Central memory CD8-positive, alpha-beta T cell (primary cell): ENCODE measurements around the gene AMIGO2.
"Not testable (repeated sequence)": the region's sequence is repeated elsewhere in the genome, so short reads cannot be mapped to it uniquely, and the experiment has no call there.

Experiments used
- ATAC-seq: fragments of 150-1000 bp; cut with Tn5 transposase; replicated peaks from 2 replicates; pipeline ENCODE4 v1.10.0; 2022; ENCODE audit warnings: mild to moderate bottlenecking, moderate FRiP score, moderate number of reproducible peaks; ENCODE audit not compliant: poor library complexity, severe bottlenecking; ENCODE audit errors: extremely low read depth
- DNase-seq, 2 donors: peaks; one replicate each; pipeline ENCODE4 v3.0.0; 2021; ENCODE audit warnings: low spot score in 2 of 2
- H3K27ac Mint-ChIP-seq: one replicate; pipeline ENCODE4 v1.8.0; 2022; ENCODE audit warnings: low read depth, mild to moderate bottlenecking, moderate library complexity, mixed read lengths
- H3K27me3 Mint-ChIP-seq: one replicate; pipeline ENCODE4 v1.8.0; 2022; ENCODE audit warnings: mixed read lengths
- H3K36me3 Mint-ChIP-seq: one replicate; pipeline ENCODE4 v1.8.0; 2022; ENCODE audit warnings: mild to moderate bottlenecking, moderate library complexity, mixed read lengths; ENCODE audit not compliant: insufficient read depth
- H3K4me1 Mint-ChIP-seq: one replicate; pipeline ENCODE4 v1.8.0; 2022; ENCODE audit warnings: mixed read lengths
- H3K4me3 Mint-ChIP-seq: one replicate; pipeline ENCODE4 v1.8.0; 2022; ENCODE audit warnings: mild to moderate bottlenecking, moderate library complexity, mixed read lengths
- H3K9me3 Mint-ChIP-seq: one replicate; pipeline ENCODE4 v1.8.0; 2022; ENCODE audit warnings: mixed read lengths

AMIGO2 gene

DNA sequence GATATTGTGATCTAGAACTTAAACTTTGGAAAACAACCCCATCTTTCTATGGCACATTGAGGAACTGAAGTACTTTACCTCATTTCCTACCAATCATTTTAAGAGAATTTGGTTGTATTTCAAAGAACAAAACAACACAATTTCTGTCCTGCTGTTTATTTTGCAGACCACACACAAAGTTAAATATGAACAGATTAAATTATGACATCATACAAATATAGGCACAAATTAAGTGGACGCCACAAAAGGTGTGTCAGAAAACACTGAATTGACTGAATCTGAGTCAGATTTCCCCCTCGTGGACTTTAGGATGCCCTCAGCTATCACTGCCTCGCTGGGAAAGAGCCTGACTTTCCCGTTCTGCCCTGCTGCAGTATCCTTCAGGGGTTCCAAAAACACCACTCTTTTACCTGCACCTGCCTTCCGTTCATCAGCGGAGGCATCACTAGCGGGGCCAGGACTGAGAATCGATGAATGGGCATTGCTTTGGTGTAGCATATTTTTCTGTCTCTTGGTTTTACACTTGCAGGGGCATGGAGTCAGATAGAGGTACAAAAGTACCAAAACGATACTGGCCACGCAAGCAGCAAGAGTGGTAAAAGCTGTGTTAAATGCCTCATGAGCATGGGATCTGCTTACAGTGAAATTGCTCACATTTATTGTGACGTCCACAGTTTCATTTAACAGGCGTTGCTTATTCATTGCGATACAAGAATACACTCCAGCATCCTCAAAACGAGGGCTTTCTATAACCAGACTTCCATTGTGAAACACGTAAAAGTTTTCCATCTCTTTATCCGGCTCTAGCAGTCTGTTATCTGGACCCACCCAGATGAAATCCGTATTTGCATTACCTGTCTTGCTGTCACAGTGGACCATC is 2.3 kb downstream of the AMIGO2 start:
- Mint-ChIP-seq H3K4me1 (peaks cover 53% of the 10 kb centered on the region), H3K27ac (no peak overlapping the region), H3K36me3 (peaks cover 14% of the 10 kb centered on the region), H3K9me3 (no peaks in the 10 kb centered on the region), H3K4me3 (peak overlapping the region; percentile 90), H3K27me3 (no peaks in the 10 kb centered on the region)
- no peak for ATAC-seq
- no peak for DNase-seq

DNA sequence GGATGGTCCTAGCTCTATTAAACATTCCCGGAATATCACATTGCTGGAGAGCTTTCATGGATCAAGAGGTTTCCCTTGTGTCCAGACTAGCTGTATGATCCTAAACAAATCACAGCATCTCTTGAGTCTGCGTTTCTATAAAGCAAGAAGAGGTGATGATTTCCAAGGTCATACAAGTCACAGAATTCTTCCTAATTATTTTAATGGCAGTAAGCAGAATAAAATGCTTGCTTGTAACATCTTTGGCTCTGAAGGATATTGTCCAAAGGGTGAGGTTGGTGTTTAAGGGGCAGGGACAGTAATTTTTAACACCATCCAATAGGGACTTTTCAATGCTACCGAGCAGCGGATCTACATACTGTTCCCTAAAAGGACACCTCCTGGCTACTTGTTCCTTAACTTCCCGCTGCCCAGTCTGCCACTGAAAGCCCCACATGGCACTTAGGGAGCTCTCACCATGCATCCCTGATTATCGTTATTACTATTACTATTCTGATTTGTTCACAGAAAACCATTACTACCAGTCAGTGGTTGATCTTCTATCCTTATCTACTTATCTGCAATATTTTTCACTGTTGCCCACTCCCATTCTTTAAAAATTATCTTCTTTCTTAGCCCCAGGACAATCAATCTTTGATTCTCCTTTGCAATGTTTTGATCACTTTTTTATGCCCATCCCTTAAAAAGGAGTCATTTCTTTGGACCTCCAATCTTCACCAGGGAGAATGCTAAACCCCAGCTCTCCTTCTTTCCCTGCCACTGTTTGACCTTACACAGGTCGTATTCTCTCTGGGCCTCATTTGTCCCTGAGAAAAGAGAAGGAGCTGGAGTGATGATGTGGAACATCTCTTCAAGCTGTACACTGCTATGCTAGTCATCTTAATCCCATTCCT is 4.3 kb downstream of the AMIGO2 start:
- Mint-ChIP-seq H3K27ac (no peak overlapping the region), H3K4me3 (no peak overlapping the region), H3K36me3 (peaks cover 11% of the 10 kb centered on the region), H3K4me1 (peaks cover 33% of the 10 kb centered on the region), H3K27me3 (no peaks in the 10 kb centered on the region), H3K9me3 (no peaks in the 10 kb centered on the region)
- ATAC-seq (no peak), DNase-seq (no peak)

DNA sequence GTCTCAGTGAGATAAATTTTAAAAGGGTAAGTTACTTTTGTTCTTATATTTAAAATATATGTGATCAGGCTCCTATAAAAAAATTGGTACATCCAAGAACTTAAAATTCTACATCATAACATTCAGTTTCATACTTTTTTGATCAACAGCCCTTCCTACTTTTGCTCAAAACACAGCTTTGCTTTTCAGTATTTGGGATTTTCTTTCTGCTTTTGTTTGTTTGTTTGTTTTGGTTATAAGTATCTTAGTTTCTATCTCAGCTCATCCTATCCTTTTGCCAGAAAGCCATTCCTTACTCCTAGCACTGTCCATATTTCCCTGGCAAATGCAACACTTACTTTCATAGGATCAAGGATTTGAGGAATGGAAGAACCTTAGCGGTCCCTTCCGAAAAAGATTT is 5.0 kb downstream of the AMIGO2 start:
- ATAC-seq (no peak), DNase-seq (no peak)
- Mint-ChIP-seq H3K27ac (no peak overlapping the region), H3K36me3 (peaks cover 7% of the 10 kb centered on the region), H3K27me3 (no peaks in the 10 kb centered on the region), H3K4me3 (no peak overlapping the region), H3K9me3 (no peaks in the 10 kb centered on the region), H3K4me1 (peaks cover 30% of the 10 kb centered on the region)

DNA sequence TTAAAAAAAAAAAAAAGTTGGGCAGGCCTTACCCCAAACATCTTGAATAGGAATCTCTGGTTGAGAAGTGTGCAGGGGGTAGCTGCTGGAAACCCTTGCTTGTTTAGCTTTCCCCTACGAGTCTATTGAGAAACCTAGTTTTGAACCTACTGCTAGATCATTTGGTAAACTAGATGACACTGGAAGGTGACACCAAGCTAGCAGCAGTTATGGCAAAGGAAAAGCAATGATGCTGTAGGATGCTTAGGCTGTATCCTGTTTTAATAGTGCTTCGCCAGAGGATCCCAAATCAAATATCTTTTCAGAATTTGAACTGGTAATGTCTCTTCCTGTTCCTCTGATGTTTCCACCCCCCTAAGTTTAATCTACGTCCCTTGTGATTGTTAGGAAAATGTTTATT is 5.8 kb downstream of the AMIGO2 start:
- no peak overlapping the region for H3K27ac Mint-ChIP-seq
- no peak for ATAC-seq
- no peaks in the 10 kb centered on the region for H3K9me3 Mint-ChIP-seq
- H3K4me1 Mint-ChIP-seq: peaks cover 25% of the 10 kb centered on the region
- H3K36me3 Mint-ChIP-seq: peaks cover 2% of the 10 kb centered on the region
- H3K4me3 Mint-ChIP-seq: no peak overlapping the region
- no peak for DNase-seq
- no peaks in the 10 kb centered on the region for H3K27me3 Mint-ChIP-seq

DNA sequence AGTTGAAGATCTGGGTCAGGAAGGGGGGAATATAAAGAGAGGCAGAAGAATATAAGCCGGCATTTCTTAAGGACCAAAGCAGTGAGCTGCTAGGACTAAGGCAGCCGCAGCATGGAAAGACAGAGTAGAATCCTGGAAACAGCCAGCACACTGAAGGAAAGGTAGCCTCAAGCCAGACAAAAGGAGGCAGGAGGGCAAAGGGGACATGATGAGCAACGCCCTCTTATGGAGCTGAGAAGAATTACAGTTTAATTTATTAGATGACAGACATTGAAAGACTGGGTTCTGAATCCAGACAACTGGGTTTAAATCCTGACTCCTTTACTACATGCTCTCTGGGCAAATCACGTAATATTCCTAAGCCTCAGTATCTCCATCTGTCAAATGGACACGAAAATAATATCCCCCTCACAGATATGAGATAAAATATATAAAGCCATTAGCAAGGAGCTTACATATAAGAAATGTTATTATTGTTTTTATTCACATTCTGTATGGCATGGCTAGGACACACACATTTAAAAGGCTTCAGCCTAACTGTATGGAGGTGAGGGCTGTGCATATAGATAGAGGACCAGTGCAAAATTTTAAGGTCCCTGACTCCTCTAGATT is 8.4 kb downstream of the AMIGO2 start:
- no peak for ATAC-seq
- Mint-ChIP-seq H3K4me3 (no peak overlapping the region), H3K4me1 (peaks cover 8% of the 10 kb centered on the region), H3K36me3 (no peaks in the 10 kb centered on the region), H3K27me3 (no peaks in the 10 kb centered on the region), H3K9me3 (no peaks in the 10 kb centered on the region), H3K27ac (no peak overlapping the region)
- DNase-seq: no peak

DNA sequence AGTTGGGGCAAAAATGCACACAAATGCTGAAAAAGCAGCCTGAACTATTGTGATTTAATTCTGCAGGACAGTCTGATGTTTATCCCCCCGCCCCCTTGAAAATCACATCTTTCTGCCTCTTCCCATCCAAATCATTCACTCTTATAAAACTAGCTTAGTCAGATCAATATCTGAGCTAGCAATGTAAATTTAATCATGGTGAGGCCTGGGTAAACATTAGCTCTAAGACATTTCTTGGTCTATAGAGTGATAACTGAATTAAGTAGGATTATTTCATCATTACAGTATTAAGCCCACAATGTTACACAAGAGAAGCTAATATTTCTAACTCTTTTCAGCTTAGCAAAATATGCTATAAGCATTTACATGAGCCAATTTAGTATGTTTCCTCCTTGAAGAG is 9.4 kb downstream of the AMIGO2 start:
- H3K36me3 Mint-ChIP-seq: no peaks in the 10 kb centered on the region
- no peak overlapping the region for H3K4me3 Mint-ChIP-seq
- H3K4me1 Mint-ChIP-seq: no peaks in the 10 kb centered on the region
- no peaks in the 10 kb centered on the region for H3K27me3 Mint-ChIP-seq
- H3K9me3 Mint-ChIP-seq: no peaks in the 10 kb centered on the region
- H3K27ac Mint-ChIP-seq: no peak overlapping the region
- no peak for ATAC-seq
- DNase-seq: no peak

DNA sequence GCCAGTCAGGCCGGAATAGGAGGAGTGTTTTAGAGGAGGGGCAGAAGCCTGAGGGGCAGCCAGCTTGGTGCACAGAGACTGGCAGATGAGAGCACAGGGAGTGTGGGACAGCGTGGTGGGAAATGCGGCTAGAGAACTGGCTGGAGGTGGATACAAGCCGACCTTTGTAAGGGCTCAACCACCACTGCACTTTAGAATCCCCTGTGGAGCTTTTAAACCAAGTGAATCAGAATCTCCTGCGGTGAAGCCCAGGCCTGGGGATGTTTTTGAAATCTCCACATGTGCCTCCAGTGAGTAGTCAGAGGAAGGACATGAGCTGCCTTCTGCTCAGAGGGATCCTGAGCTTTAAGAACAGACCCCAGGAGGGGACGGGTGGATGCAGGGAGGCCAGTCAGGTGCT is 11.2 kb downstream of the AMIGO2 start:
- no peaks in the 10 kb centered on the region for H3K27me3 Mint-ChIP-seq
- DNase-seq: no peak
- no peaks in the 10 kb centered on the region for H3K9me3 Mint-ChIP-seq
- H3K36me3 Mint-ChIP-seq: no peaks in the 10 kb centered on the region
- H3K4me3 Mint-ChIP-seq: no peak overlapping the region
- no peaks in the 10 kb centered on the region for H3K4me1 Mint-ChIP-seq
- H3K27ac Mint-ChIP-seq: no peak overlapping the region
- no peak for ATAC-seq

DNA sequence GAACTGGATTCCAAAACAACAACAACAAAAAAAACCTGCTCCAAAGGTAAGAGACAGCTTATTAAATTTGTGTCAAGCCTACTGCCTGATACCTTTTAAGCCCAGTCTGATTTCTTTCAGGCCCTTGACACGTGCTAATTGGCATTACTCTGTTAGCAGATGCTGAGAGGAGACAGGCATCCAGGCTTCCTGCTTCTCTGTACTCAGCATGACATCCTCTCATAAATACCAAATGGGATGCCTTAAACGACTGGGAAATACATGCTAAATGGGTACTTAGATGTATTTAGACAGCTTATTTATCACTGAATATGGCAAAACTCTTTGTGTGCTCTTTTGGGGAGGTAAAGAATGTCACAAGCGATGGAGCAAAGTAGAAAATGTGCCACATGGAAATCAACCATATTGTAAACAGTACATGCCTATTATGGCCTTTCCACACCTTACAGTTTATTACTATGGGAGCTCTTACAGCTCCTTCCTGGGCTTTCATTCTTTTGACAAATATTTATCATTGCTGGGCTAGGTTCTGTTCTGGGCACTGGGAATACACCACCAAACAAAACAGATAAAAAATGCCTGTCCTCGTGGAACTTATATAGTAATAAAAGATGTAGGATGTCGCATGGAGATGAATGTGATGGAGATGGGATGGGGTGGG is 11.9 kb downstream of the AMIGO2 start:
- Mint-ChIP-seq H3K27ac (no peak overlapping the region), H3K4me1 (no peaks in the 10 kb centered on the region), H3K36me3 (no peaks in the 10 kb centered on the region), H3K4me3 (no peak overlapping the region), H3K9me3 (no peaks in the 10 kb centered on the region), H3K27me3 (no peaks in the 10 kb centered on the region)
- no peak for DNase-seq
- ATAC-seq: no peak

DNA sequence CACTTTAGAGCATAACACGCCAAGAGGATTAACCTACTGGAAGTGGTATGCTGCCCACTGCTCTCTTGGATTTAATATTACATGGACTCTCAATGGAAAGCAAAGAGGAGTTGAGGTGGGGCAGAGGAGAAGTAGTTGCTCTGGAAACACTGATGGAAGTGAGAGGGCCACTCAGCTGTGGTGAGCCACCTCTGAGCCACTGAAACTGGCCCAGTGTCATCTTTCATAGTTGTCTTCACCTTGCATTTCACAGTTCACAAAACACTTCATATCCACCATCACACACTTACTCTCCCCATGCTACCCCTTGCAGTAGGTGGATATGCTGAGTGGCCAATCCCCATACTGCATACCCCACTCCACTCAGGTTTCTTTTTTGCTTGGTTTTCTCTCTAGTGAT is 12.6 kb downstream of the AMIGO2 start:
- ATAC-seq: no peak
- H3K4me1 Mint-ChIP-seq: no peaks in the 10 kb centered on the region
- no peaks in the 10 kb centered on the region for H3K9me3 Mint-ChIP-seq
- H3K27ac Mint-ChIP-seq: no peak overlapping the region
- DNase-seq: no peak
- no peaks in the 10 kb centered on the region for H3K27me3 Mint-ChIP-seq
- H3K4me3 Mint-ChIP-seq: no peak overlapping the region
- no peaks in the 10 kb centered on the region for H3K36me3 Mint-ChIP-seq

DNA sequence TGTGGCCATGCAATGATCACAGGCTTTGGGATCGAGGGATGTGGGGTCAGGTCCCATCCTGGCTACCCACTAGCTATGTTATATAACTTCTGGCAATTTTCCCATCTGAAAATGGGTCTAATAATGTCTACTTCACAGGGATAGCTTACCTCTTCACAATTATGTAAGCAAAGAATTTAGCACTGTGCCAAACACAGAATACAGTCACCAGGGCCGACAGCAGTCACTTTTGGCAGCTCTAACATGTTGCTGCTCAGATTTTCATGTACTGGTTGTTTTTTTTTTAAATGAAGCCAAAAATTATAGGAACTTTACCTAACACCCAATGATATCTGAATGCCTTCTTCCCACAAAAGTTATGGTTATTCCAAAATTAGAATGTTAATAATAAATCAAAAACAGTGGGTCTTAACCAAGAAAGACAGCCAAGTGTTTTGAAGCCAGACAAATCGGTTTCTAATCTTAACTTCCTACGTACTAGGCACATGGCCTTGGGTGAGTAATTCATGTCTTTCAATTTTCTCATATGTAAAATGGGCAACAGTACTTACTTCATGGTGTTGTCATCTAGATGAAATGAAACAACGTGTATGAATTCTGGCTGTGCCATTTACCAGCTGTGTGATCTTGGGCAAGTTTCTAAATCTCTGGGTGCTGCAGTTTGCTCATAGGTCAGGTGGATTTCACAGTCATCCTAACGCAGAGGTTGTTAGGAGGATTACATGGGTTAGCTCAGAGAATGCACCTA is 13.3 kb downstream of the AMIGO2 start:
- Mint-ChIP-seq H3K4me3 (no peak overlapping the region), H3K27me3 (no peaks in the 10 kb centered on the region), H3K9me3 (no peaks in the 10 kb centered on the region), H3K27ac (no peak overlapping the region), H3K36me3 (no peaks in the 10 kb centered on the region), H3K4me1 (no peaks in the 10 kb centered on the region)
- ATAC-seq: no peak
- DNase-seq: no peak

DNA sequence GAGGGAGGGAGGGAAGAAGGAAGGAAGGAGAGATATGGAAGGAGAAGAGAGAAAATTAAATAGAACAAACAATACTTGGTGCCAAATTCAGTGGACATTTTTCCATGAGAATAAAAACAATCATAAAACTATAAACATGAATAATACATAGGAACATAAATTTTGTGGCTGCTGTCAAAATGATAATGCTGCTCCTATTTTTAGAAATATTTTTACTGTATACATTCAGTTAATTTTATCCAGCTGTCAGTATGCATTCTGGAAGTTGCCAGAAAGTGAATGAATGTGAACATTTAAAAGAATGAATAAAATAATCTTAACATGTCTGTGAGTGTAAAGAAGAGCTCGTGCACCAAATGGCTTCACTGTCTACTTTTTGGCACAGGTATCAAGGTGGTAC is 14.2 kb downstream of the AMIGO2 start:
- H3K27me3 Mint-ChIP-seq: no peaks in the 10 kb centered on the region
- no peak overlapping the region for H3K4me3 Mint-ChIP-seq
- no peak overlapping the region for H3K27ac Mint-ChIP-seq
- no peak for DNase-seq
- no peak for ATAC-seq
- H3K36me3 Mint-ChIP-seq: no peaks in the 10 kb centered on the region
- H3K9me3 Mint-ChIP-seq: no peaks in the 10 kb centered on the region
- H3K4me1 Mint-ChIP-seq: no peaks in the 10 kb centered on the region

DNA sequence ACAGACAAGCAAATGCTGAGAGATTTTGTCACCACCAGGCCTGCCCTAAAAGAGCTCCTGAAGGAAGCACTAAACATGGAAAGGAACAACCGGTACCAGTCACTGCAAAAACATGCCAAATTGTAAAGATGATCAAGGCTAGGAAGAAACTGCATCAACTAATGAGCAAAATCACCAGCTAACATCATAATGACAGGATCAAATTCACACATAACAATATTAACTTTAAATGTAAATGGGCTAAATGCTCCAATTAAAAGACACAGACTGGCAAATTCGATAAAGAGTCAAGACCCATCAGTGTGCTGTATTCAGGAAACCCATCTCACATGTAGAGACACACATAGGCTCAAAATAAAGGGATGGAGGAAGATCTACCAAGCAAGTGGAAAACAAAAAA is 21.1 kb downstream of the AMIGO2 start:
- not testable (repeated sequence) for H3K36me3 Mint-ChIP-seq, H3K4me1 Mint-ChIP-seq, H3K27ac Mint-ChIP-seq, ATAC-seq, H3K4me3 Mint-ChIP-seq, H3K27me3 Mint-ChIP-seq, DNase-seq, H3K9me3 Mint-ChIP-seq
